Endothelial cell of umbilical vein (primary cell): ENCODE data around the gene AXIN2.

Source experiments
- FOS ChIP-seq: IDR thresholded peaks from 2 replicates; pipeline ENCODE4 v1.6.1; 2011; ENCODE audit warnings: mild to moderate bottlenecking, low read length, moderate library complexity, borderline replicate concordance; ENCODE audit not compliant: insufficient read depth
- GATA2 ChIP-seq: IDR thresholded peaks from 2 replicates; pipeline ENCODE4 v1.7.0; 2011; ENCODE audit warnings: low read depth, mild to moderate bottlenecking, moderate library complexity, mixed read lengths, low read length; ENCODE audit not compliant: insufficient read length, insufficient read depth
- POLR2A ChIP-seq: IDR thresholded peaks from 2 replicates; pipeline ENCODE4 v1.6.1; 2012; ENCODE audit warnings: low read depth, mild to moderate bottlenecking, control low read depth, low read length
- TF ChIP-seq, protein P1 (sequence below), 2 donors: IDR thresholded peaks; 1 replicate in 1 of 2; 2 replicates in 1 of 2; pipeline ENCODE4 v1.5.1; 2011; ENCODE audit warnings: low read length in 2 of 2, mild to moderate bottlenecking in 2 of 2, moderate library complexity in 2 of 2, control low read depth in 1 of 2, inconsistent platforms in 1 of 2, low read depth in 1 of 2; ENCODE audit not compliant: insufficient read depth in 1 of 2; ENCODE audit errors: extremely low read depth in 1 of 2

DNA sequence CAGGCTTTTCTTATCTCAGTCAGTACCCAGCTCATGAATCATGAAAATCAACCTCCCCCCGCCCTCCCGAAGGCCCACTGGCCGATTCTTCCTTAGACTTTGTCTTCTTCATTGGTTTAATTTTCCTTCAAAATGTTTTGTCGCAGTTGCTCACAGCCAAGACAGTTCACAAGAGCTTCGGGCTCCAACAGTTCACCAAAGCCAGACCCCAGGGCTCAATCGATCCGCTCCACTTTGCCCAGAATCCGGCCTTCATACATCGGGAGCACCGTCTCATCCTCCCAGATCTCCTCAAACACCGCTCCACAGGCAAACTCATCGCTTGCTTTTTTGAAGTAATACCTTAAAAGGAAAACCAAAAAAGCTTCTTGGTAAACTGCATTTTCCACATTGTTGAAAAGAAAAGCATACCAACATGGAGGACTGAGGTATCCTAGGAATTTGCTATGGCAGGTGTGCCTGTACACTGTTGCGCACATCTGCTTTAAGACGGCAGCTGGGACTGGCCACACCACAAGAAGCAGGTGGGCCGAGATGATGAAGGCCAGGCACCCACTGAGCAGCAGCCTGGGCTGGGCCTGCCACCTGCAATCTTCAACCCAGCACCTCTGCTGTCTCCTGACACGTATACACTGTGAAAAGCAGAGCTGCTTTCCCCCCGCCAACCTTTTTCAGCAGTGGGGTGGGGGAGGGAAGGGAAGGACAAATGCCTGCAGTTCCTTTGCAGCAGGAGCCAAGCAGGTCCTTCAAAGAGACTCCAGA lies 31.5 kb downstream of the AXIN2 start:
- TF ChIP-seq POLR2A = no peak
- TF ChIP-seq, protein P1, sequence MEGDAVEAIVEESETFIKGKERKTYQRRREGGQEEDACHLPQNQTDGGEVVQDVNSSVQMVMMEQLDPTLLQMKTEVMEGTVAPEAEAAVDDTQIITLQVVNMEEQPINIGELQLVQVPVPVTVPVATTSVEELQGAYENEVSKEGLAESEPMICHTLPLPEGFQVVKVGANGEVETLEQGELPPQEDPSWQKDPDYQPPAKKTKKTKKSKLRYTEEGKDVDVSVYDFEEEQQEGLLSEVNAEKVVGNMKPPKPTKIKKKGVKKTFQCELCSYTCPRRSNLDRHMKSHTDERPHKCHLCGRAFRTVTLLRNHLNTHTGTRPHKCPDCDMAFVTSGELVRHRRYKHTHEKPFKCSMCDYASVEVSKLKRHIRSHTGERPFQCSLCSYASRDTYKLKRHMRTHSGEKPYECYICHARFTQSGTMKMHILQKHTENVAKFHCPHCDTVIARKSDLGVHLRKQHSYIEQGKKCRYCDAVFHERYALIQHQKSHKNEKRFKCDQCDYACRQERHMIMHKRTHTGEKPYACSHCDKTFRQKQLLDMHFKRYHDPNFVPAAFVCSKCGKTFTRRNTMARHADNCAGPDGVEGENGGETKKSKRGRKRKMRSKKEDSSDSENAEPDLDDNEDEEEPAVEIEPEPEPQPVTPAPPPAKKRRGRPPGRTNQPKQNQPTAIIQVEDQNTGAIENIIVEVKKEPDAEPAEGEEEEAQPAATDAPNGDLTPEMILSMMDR (IDR thresholded peaks at IDR 0.05; ENCODE audit: extremely low read depth in 1 of 2, insufficient read depth in 1 of 2, low read depth in 1 of 2, low read length in 2 of 2) = no peak
- TF ChIP-seq GATA2 = no peak
- TF ChIP-seq FOS = no peak
